ENCODE results near the gene FOXP2.

FOXP2 gene

DNA sequence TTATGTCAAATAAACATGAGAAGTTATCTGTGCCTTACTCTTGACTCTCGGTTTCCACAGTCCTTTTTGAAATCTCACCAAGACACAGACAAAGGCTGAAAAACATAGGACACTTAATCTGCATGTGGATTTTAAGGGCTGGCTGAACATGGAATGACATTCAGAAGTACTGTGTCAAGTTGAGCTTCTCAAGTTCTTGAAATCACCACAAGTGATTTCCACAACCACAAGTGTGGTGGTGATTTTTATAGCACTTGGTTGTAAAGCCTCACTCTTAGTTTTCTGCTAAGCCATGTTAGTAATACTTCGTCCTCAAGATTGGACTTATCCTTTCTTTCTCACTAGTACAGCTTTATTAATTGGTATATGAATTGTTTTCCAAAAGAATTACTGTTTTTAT is 29.6 kb downstream of the FOXP2 start:
- no peak overlapping the region for H3K9ac ChIP-seq (ENCODE audit: low read length in 5 of 5)
- H3K36me3 ChIP-seq (ENCODE audit: control insufficient read depth in 5 of 5, insufficient read depth in 5 of 5, low read length in 5 of 5) = no peaks in the 10 kb centered on the region
- no peak overlapping the region for H3K27ac ChIP-seq (ENCODE audit: low read depth, low read length)
- no peak overlapping the region for H3K4me3 ChIP-seq (ENCODE audit: low read depth in 1 of 5, low read length in 5 of 5)
- no peaks in the 10 kb centered on the region for H3K27me3 ChIP-seq (ENCODE audit: control insufficient read depth in 5 of 5, insufficient read depth in 4 of 5, low read length in 5 of 5)
- no peaks in the 10 kb centered on the region for H3K4me1 ChIP-seq (ENCODE audit: control insufficient read depth in 5 of 5, insufficient read depth in 5 of 5, low read length in 5 of 5)
- H3K9me3 ChIP-seq (ENCODE audit: control insufficient read depth in 5 of 5, low read length in 5 of 5) = peaks cover 0 to 8% (median 0%) of the 10 kb centered on the region in 5 donors

DNA sequence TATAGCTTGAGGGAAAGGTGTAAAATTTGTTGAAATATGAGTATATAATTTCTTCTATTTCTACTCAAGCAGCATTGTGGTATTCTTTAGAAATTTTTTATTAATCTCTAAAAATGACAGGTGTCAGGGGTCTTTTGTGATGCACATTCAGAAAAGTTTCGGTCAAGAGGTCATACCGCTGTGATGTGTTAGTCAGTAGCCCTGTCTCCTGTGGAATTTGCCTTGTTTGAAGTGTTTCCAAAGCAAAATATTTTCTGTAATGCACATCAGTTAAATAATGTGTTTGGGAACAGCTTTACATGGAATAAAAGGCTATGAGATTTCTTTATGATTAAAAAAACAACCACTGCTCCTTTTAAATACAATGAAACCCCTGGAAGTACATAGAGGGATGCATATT is 35.8 kb downstream of the FOXP2 start:
- no peaks in the 10 kb centered on the region for H3K36me3 ChIP-seq (ENCODE audit: control insufficient read depth in 5 of 5, insufficient read depth in 5 of 5, low read length in 5 of 5)
- no peak overlapping the region for H3K27ac ChIP-seq (ENCODE audit: low read depth, low read length)
- H3K4me3 ChIP-seq (ENCODE audit: low read depth in 1 of 5, low read length in 5 of 5) = no peak overlapping the region
- H3K9me3 ChIP-seq (ENCODE audit: control insufficient read depth in 5 of 5, low read length in 5 of 5) = no peaks in the 10 kb centered on the region
- no peaks in the 10 kb centered on the region for H3K27me3 ChIP-seq (ENCODE audit: control insufficient read depth in 5 of 5, insufficient read depth in 4 of 5, low read length in 5 of 5)
- no peaks in the 10 kb centered on the region for H3K4me1 ChIP-seq (ENCODE audit: control insufficient read depth in 5 of 5, insufficient read depth in 5 of 5, low read length in 5 of 5)
- H3K9ac ChIP-seq (ENCODE audit: low read length in 5 of 5) = no peak overlapping the region

DNA sequence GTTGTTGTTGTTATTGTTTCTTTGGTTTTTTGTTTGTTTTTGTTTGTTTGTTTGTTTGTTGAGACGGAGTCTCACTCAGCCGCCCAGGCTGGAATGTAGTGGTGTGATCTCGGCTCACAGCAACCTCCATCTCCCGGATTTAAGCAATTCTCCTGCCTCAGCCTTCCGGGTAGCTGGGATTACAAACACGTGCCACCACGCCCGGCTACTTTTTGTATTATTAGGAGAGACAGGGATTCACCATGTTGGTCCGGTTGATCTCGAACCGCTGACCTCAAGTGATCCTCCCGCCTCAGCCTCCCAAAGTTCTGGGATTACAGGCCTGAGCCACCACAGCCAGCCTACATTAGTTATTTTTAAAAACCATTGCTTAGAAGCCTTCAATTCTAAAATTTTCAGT is 45.0 kb downstream of the FOXP2 start:
- H3K27ac ChIP-seq (ENCODE audit: low read depth, low read length) = no peak overlapping the region
- H3K9ac ChIP-seq (ENCODE audit: low read length in 5 of 5) = no peak overlapping the region
- no peaks in the 10 kb centered on the region for H3K4me1 ChIP-seq (ENCODE audit: control insufficient read depth in 5 of 5, insufficient read depth in 5 of 5, low read length in 5 of 5)
- H3K4me3 ChIP-seq (ENCODE audit: low read depth in 1 of 5, low read length in 5 of 5) = no peak overlapping the region
- no peaks in the 10 kb centered on the region for H3K36me3 ChIP-seq (ENCODE audit: control insufficient read depth in 5 of 5, insufficient read depth in 5 of 5, low read length in 5 of 5)
- no peaks in the 10 kb centered on the region for H3K27me3 ChIP-seq (ENCODE audit: control insufficient read depth in 5 of 5, insufficient read depth in 4 of 5, low read length in 5 of 5)
- H3K9me3 ChIP-seq (ENCODE audit: control insufficient read depth in 5 of 5, low read length in 5 of 5) = no peaks in the 10 kb centered on the region

DNA sequence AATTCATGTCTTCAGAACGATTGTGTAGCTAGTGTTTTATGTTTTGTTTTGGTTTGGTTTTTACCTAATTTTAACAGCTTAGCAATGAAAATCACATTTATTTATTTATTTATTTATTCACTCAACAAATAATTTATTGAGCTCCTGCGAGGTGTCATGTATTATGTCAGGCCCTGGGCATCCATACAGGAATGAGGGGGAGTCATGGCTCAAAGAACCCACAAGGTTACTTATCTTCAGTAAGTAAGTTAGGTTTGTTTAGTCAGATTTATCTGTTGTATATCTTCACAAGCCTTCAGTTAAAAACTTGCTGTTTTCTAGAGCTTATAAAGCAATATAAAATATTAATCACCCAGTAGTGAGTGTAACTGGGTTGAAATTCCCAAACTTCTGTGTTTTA is 45.4 kb downstream of the FOXP2 start:
- H3K4me3 ChIP-seq (ENCODE audit: low read depth in 1 of 5, low read length in 5 of 5) = no peak overlapping the region
- H3K9me3 ChIP-seq (ENCODE audit: control insufficient read depth in 5 of 5, low read length in 5 of 5) = no peaks in the 10 kb centered on the region
- H3K36me3 ChIP-seq (ENCODE audit: control insufficient read depth in 5 of 5, insufficient read depth in 5 of 5, low read length in 5 of 5) = no peaks in the 10 kb centered on the region
- H3K27me3 ChIP-seq (ENCODE audit: control insufficient read depth in 5 of 5, insufficient read depth in 4 of 5, low read length in 5 of 5) = no peaks in the 10 kb centered on the region
- no peak overlapping the region for H3K27ac ChIP-seq (ENCODE audit: low read depth, low read length)
- H3K4me1 ChIP-seq (ENCODE audit: control insufficient read depth in 5 of 5, insufficient read depth in 5 of 5, low read length in 5 of 5) = no peaks in the 10 kb centered on the region
- H3K9ac ChIP-seq (ENCODE audit: low read length in 5 of 5) = no peak overlapping the region

DNA sequence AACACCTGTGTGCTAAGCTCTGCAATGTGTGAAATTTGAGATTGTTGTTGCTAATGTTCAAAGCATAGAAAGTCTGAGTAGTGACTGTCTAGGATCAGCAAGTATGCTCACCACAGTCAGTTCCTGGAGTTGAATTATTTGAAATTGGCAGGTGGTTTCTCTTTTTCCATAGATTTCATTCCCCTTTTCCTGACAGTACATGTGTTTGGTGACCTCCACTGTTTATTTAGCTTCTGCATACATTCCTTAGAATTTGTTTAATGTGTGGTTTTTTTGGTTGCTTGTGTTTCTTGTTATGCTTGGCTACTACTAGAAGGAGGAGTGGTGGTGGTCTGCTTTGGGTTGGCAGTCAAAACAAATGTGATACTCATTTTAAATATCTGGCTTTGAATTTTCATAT is 52.3 kb downstream of the FOXP2 start:
- H3K27ac ChIP-seq (ENCODE audit: low read depth, low read length) = no peak overlapping the region
- no peaks in the 10 kb centered on the region for H3K36me3 ChIP-seq (ENCODE audit: control insufficient read depth in 5 of 5, insufficient read depth in 5 of 5, low read length in 5 of 5)
- H3K9ac ChIP-seq (ENCODE audit: low read length in 5 of 5) = no peak overlapping the region
- H3K27me3 ChIP-seq (ENCODE audit: control insufficient read depth in 5 of 5, insufficient read depth in 4 of 5, low read length in 5 of 5) = no peaks in the 10 kb centered on the region
- H3K9me3 ChIP-seq (ENCODE audit: control insufficient read depth in 5 of 5, low read length in 5 of 5) = no peaks in the 10 kb centered on the region
- H3K4me3 ChIP-seq (ENCODE audit: low read depth in 1 of 5, low read length in 5 of 5) = no peak overlapping the region
- no peaks in the 10 kb centered on the region for H3K4me1 ChIP-seq (ENCODE audit: control insufficient read depth in 5 of 5, insufficient read depth in 5 of 5, low read length in 5 of 5)

DNA sequence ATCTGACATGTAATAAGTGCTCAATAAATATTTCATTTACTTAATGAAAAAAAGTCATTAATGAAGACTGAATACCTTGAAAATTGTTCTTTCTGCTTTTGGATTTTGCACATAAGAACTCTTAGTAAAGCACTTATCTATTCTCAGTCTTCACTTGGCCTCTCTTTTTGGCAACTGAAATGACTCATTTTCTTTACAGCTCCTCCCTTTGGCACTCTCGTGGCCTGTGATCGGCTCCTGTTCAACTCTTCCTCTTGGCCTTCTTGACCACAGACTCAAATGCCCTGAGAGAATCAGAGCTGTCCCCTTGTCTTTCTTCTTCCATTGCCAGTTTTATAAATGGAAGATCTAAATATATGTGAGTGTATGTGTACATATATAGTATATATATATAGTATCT is 54.2 kb downstream of the FOXP2 start:
- Histone ChIP-seq H3K9me3 (ENCODE audit: control insufficient read depth in 5 of 5, low read length in 5 of 5) (no peaks in the 10 kb centered on the region), H3K9ac (ENCODE audit: low read length in 5 of 5) (no peak overlapping the region)

DNA sequence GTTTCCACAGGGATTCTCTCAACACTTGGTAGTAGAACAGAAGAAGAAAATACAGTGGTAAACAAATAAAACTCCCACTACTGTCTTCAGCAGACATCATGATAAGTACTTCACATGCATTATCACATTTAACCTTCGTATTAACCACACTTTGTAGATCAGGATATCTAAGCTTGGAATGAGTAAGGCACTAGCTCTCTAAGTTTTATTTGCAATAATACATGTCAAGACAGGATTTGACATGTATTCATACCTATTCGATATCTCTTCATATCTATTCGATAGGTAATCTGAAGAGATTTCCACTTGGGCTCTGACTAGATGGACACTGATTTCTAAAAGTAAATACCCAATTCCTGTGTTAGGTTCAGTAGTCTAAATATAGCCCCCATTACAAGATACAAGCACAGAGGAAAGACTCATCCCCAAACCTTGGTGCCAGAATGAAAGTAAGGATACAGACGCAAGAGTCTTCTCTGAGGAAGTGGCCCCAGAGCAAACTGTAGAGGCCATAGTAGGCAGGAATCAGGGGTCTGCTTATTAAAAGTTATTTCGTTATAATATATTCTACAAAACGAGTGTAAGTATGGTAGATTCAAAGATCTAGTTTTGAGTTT is 58.4 kb downstream of the FOXP2 start:
- Histone ChIP-seq H3K36me3 (ENCODE audit: control insufficient read depth in 5 of 5, insufficient read depth in 5 of 5, low read length in 5 of 5) (no peaks in the 10 kb centered on the region), H3K9ac (ENCODE audit: low read length in 5 of 5) (no peak overlapping the region)

More for the DNA sequence above, 54.2 kb downstream of the FOXP2 start:
- H3K27ac ChIP-seq (ENCODE audit: low read depth, low read length) = no peak overlapping the region
- no peak overlapping the region for H3K4me3 ChIP-seq (ENCODE audit: low read depth in 1 of 5, low read length in 5 of 5)
- no peaks in the 10 kb centered on the region for H3K27me3 ChIP-seq (ENCODE audit: control insufficient read depth in 5 of 5, insufficient read depth in 4 of 5, low read length in 5 of 5)
- no peaks in the 10 kb centered on the region for H3K4me1 ChIP-seq (ENCODE audit: control insufficient read depth in 5 of 5, insufficient read depth in 5 of 5, low read length in 5 of 5)
- no peaks in the 10 kb centered on the region for H3K36me3 ChIP-seq (ENCODE audit: control insufficient read depth in 5 of 5, insufficient read depth in 5 of 5, low read length in 5 of 5)

DNA sequence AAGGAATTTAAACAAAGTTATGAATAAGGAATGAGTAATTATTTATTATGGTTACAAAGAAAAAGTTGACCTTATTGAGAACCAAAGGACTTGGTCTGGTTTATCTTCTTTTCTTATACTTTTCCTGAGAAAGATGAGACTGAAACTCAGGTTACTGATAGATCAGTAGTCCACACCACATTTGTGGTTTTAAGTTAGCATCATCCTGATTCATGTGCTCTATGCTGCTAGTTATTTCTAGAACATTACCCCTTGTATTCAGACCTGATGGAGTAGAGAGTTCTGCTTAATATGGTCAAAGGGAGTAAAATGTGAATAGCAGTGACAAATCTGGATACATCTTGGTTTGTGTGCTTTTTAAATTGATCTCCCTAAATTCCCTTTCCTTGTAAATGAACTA is 63.8 kb downstream of the FOXP2 start:
- H3K27ac ChIP-seq (ENCODE audit: low read depth, low read length) = no peak overlapping the region

More for the DNA sequence above, 58.4 kb downstream of the FOXP2 start:
- Histone ChIP-seq H3K4me1 (ENCODE audit: control insufficient read depth in 5 of 5, insufficient read depth in 5 of 5, low read length in 5 of 5) (no peaks in the 10 kb centered on the region), H3K27me3 (ENCODE audit: control insufficient read depth in 5 of 5, insufficient read depth in 4 of 5, low read length in 5 of 5) (no peaks in the 10 kb centered on the region), H3K9me3 (ENCODE audit: control insufficient read depth in 5 of 5, low read length in 5 of 5) (no peaks in the 10 kb centered on the region), H3K27ac (ENCODE audit: low read depth, low read length) (no peak overlapping the region), H3K4me3 (ENCODE audit: low read depth in 1 of 5, low read length in 5 of 5) (no peak overlapping the region)

DNA sequence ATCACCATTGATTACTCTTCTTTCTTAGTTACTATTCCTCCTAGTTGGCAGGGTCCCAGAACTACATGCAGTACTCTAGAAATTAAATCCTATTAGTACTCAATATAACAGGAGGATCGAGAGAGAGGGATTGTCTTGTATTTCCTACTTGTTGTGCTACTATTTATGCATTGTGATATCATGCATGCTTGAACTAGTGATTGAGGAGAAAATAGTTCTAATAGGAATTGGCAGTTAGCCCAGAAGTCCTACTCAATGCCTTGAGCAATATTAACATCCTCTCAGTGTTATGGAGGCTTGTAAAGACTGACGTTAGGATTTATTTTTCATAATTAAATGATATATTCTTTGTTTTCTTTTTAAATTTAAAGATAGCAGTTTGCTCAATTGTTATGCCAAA is 67.4 kb downstream of the FOXP2 start:
- H3K4me3 ChIP-seq (ENCODE audit: low read depth in 1 of 5, low read length in 5 of 5) = no peak overlapping the region
- H3K36me3 ChIP-seq (ENCODE audit: control insufficient read depth in 5 of 5, insufficient read depth in 5 of 5, low read length in 5 of 5) = no peaks in the 10 kb centered on the region
- peaks cover 0 to 6% (median 3%) of the 10 kb centered on the region in 5 donors for H3K9me3 ChIP-seq (ENCODE audit: control insufficient read depth in 5 of 5, low read length in 5 of 5)

More for the DNA sequence above, 63.8 kb downstream of the FOXP2 start:
- Histone ChIP-seq H3K27me3 (ENCODE audit: control insufficient read depth in 5 of 5, insufficient read depth in 4 of 5, low read length in 5 of 5) (no peaks in the 10 kb centered on the region), H3K36me3 (ENCODE audit: control insufficient read depth in 5 of 5, insufficient read depth in 5 of 5, low read length in 5 of 5) (no peaks in the 10 kb centered on the region), H3K9ac (ENCODE audit: low read length in 5 of 5) (no peak overlapping the region), H3K9me3 (ENCODE audit: control insufficient read depth in 5 of 5, low read length in 5 of 5) (no peaks in the 10 kb centered on the region), H3K4me1 (ENCODE audit: control insufficient read depth in 5 of 5, insufficient read depth in 5 of 5, low read length in 5 of 5) (peaks cover 0 to 5% (median 0%) of the 10 kb centered on the region in 5 donors), H3K4me3 (ENCODE audit: low read depth in 1 of 5, low read length in 5 of 5) (no peak overlapping the region)

DNA sequence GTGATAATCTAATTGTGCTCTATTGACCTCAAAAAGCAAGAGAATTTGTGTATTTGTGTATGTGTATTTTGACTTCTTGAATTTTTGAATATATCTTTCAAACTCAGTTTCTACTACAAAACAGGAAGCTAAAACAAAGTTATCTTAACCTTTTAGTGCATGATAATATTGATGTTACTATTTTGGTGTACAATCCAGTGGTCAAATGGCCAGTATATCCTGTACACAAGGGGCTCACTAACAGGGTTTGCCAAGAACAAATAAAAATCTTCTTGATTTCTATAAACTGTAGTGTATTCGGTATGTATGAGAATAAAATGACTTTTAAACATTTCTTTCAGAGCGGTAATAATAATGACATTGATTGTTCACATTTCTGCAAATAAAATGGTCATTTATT is 69.6 kb downstream of the FOXP2 start:
- Histone ChIP-seq H3K9me3 (ENCODE audit: control insufficient read depth in 5 of 5, low read length in 5 of 5) (peaks cover 0 to 8% (median 3%) of the 10 kb centered on the region in 5 donors), H3K27ac (ENCODE audit: low read depth, low read length) (no peak overlapping the region), H3K36me3 (ENCODE audit: control insufficient read depth in 5 of 5, insufficient read depth in 5 of 5, low read length in 5 of 5) (no peaks in the 10 kb centered on the region), H3K9ac (ENCODE audit: low read length in 5 of 5) (no peak overlapping the region), H3K27me3 (ENCODE audit: control insufficient read depth in 5 of 5, insufficient read depth in 4 of 5, low read length in 5 of 5) (no peaks in the 10 kb centered on the region), H3K4me3 (ENCODE audit: low read depth in 1 of 5, low read length in 5 of 5) (no peak overlapping the region), H3K4me1 (ENCODE audit: control insufficient read depth in 5 of 5, insufficient read depth in 5 of 5, low read length in 5 of 5) (peaks cover 0 to 5% (median 0%) of the 10 kb centered on the region in 5 donors)

More for the DNA sequence above, 67.4 kb downstream of the FOXP2 start:
- Histone ChIP-seq H3K27me3 (ENCODE audit: control insufficient read depth in 5 of 5, insufficient read depth in 4 of 5, low read length in 5 of 5) (no peaks in the 10 kb centered on the region), H3K27ac (ENCODE audit: low read depth, low read length) (no peak overlapping the region), H3K4me1 (ENCODE audit: control insufficient read depth in 5 of 5, insufficient read depth in 5 of 5, low read length in 5 of 5) (peaks cover 0 to 5% (median 0%) of the 10 kb centered on the region in 5 donors), H3K9ac (ENCODE audit: low read length in 5 of 5) (no peak overlapping the region)
